IPS-NIHi11 (cell line): ENCODE data around the gene LDLRAD3.
"Not testable (repeated sequence)": the region's sequence is repeated elsewhere in the genome, so short reads cannot be mapped to it uniquely, and the experiment has no call there.

ENCODE experiments used
- DNase-seq: peaks from one replicate; pipeline ENCODE4 v3.0.0; 2012; ENCODE audit warnings: mixed read lengths, low spot score

LDLRAD3 gene

DNA sequence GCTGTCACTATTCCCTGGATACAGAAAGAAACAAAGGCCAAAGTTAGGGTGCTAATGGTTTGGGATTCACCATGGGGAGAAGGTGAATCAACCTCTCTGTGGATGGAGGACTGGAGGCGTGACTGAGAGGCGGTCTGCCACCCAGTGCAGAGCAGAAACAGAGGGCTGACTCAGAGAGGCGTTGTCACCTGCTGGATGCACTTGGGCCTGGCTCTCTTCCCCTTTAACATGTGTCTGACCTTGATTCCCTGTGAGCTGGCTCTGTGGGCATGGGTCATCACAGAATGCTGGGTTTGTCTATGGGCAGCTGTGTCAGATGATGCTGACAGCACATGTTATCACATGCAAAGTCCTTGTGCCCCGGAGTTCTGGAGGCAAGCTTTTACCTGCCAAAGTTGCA, 75.9 kb downstream of the LDLRAD3 start:
- no peak for DNase-seq

DNA sequence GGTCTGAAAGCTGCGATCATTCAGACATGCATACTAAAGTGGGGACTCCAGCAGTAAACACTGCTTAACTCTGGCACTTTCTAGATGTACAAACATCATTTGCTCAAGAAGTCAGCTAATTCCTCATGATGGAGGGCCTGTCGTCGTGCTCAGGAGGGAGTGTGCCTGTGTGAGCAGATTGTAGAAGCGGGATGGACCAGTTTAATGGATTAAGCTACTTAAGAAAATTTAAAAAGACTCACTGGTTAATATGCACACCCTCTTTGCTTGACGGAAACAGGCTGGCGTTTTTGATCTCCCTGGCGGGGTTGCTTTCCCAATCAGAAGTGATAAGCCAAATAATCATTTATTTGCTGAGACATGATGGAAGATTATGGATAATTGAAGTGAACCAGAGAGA, 79.0 kb downstream of the LDLRAD3 start:
- no peak for DNase-seq

- no peak for DNase-seq
Measured at GRCh38 chr11:36023922-36024321, 80.1 kb downstream of the LDLRAD3 start.

DNA sequence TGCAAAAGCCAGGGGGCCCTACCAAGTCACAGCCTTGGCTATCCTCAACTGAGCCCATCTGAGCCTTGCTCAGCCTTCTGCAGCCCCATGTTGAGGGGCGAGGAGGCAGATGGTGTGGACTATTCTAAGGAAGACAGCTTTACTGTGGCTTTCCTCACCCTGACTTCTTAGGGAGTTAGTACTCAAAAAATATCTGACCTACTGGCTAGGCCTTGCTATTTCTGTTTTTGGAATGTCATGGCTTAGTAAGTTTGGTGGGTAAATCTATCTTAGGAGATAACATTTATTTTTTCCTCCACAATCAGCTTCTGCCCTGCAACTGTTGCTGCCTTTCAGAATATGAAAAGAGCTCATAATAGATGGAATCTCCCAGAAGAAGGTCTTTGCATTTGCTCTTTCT, 80.9 kb downstream of the LDLRAD3 start:
- DNase-seq: no peak

DNA sequence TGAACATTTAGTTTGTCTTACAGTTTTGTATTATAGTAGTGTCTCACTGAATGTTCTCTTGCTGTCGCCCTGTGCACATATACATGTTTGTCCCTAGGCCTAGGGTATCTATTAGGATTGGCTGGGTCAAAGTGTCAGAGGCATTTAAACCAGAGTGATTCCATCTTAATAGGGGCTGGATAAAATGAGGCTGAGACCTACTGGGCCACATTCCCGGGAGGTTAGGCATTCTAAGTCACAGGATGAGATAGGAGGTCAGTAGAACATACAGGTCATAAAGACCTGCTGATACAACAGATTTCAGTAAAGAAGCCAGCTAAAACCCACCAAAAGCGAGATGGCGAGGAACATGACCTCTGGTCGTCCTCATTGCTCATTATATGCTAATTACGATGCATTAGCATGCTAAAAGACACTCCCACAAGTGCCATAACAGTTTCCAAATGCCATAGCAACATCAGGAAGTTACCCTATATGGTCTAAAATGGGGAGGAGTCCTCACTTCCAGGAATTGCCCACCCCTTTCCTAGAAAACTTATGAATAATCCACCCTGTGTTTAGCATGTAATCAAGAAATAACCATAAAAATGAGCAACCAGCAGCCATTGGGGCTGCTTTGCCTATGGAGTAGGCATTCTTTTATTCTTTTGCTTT, 82.6 kb downstream of the LDLRAD3 start:
- DNase-seq: no peak

- no peak for DNase-seq
Measured at GRCh38 chr11:36027731-36028130, 83.9 kb downstream of the LDLRAD3 start.

DNA sequence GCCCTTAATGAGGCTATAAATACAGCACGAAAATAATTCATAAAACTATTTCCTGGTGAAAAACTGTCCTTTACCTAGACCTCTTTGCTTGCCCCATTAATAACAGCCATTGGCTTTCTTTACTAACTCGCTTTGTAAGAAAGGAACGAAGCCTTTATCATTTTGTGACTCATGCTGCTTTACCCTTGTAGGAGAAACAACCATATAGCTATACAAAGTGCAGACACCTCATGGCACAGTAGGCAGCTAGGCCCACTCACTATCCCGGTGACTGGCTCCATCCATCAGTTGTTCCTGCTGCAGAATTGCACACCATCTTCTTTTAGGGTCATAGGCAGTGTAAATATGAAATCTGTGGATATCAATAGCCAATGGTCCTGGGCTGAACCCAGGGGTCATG, 85.8 kb downstream of the LDLRAD3 start:
- no peak for DNase-seq

- DNase-seq: no peak
Measured at GRCh38 chr11:36030731-36031281, 86.9 kb downstream of the LDLRAD3 start.

GRCh38 chr11:36033082-36033751, 89.4 kb downstream of the LDLRAD3 start:
- DNase-seq: peak; percentile 43

DNA sequence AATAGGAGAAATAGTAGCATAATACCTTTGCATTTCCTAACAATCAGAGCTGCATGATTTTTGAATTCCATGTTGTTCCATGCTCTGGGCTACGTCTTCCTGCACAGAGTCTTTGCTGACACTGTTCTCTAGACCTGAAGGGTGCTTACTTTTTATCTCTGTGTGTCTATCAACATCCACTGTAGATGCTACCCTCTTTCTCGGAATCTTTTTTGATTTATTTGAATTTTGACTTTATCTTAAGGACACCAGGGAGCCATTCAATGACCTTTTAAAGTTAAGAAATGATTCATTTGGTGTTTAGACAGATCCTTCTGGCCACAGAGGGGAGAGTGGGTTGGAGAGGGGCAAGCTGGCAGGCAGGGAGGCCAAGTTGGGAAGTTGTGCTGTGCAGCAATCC, 90.1 kb downstream of the LDLRAD3 start:
- DNase-seq: no peak

DNA sequence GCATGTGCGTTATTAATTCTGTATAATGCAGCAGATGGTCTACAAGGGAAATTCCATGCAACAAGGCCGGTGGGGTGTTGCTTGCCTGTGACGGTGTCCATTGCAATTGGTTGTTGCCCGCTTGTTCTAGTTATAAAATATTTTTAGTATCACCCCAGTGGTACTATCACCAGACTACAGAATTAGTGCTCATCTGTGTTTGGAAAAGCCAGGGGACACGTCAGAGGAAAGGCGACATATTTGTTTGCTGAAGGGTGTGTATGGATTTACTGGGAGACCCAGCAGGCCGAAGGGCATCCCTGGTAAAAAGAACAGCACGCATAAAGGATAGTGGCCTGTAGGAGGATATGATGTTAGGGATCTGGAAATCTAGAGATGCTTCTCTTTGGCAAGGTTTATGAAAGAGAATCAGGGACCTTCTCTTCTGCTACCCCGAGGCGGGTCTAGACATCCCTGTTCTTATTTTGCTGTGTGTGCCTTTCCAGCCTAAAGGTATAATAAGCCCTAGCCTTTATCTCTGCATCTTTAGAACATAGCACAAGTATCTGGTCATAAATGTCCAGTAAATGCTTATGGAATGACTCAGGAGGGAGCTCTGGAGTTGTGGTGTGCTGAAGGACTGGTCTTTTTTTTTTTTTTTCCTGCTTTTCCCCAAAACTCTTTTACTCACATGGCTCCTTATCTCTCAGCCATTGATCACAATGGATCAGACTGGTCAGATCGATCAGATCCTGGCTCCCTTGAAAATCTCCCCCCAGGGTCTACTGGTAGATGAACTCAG, 90.9 kb downstream of the LDLRAD3 start:
- DNase-seq: no peak

DNA sequence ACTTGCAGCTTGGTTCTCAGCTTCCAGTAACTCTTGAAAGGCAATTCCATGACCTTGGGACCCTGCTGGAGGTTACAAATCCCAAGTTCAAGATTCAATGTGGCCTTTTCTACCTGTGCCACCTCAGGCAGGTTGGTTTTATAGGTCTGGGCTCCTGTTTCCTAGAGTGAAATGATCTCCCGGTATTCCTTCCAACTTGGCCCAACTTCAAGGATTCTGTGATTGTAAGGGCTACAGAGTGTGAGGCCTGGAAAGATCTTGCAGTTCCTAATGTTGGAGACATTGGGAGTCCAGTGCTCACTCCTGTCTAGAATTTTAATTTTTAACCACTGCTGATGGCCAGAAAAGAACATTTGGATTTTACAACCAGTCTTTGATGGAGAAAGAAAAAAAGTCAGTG, 91.6 kb downstream of the LDLRAD3 start:
- no peak for DNase-seq

DNA sequence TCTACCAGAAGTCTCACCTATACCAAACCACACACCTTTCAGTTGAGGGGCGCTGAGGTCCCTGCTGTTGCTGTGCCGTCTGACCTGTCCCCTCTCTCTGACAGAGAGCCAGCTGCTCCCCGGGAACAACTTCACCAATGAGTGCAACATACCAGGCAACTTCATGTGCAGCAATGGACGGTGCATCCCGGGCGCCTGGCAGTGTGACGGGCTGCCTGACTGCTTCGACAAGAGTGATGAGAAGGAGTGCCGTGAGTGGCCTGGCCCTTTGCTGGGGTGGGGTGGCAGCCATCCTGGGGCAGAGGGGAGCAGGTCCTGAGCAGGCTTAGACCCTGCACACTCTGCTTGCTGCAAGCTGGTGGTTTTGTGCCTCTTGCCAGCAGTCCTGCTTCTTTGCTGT, 92.1 kb downstream of the LDLRAD3 start:
- no peak for DNase-seq

GRCh38 chr11:36037031-36037430, 93.2 kb downstream of the LDLRAD3 start:
- DNase-seq: no peak

DNA sequence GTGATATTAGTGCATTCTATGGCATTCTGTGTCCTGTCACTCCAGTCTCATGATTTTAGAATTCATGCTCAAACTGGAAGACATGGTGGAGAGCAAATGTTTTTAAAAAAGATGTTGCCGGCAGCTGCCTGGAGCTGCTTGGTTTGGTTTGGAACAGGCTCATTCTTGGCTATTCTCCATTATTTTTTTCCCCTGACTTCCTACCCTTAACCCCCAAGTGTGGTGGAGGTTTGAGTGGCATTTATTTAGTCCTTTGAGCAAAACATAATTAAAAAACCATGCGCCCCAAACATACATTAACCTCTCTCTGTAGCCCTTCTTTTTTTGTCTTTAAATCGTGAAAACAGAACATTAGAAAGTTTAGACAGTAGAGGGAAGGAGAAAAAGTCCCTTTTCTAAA, 94.7 kb downstream of the LDLRAD3 start:
- DNase-seq: no peak

DNA sequence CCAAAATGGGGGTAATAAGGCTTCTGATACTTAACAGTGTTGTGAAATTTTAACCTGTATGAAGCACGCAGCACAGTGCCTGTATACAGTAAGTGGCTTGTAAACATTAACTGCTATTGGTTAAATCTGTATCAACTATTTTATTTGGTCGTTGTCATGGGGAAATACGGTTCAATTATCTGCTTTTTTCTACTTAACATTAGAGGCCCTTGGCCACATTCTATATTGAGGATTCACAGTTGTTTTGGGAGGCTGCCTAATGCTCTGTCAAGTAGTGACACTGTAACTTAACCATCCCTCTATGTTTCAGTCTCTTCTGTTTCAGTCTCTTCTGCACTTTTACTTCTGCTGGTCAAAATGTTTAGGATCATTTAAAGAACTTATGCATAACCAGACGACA, 95.6 kb downstream of the LDLRAD3 start:
- no peak for DNase-seq

GRCh38 chr11:36041988-36042611, 98.2 kb downstream of the LDLRAD3 start:
- no peak for DNase-seq

DNA sequence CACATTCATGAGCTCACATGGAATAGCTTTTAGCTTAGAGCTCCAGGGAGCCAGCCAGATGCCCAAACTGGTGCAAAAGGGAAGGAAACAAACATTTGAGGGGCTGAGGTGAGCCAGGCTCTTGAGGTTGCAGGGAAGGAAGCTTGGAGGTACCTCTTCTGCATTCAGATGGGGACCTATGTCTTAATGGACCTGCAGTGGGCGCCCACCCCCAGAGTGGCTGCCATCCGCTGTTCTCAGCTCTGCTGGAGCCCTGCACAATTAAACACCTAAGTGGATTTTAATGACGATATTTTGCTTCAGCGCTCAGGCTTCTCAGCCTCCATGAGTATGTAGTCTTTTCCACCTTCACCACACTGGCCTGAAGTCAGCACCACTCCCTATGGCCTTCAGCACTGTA, 100.8 kb downstream of the LDLRAD3 start:
- no peak for DNase-seq

- DNase-seq: not testable (repeated sequence)
Measured at GRCh38 chr11:36045945-36046344, 102.1 kb downstream of the LDLRAD3 start.

- no peak for DNase-seq
Measured at GRCh38 chr11:36046932-36047331, 103.1 kb downstream of the LDLRAD3 start.

DNA sequence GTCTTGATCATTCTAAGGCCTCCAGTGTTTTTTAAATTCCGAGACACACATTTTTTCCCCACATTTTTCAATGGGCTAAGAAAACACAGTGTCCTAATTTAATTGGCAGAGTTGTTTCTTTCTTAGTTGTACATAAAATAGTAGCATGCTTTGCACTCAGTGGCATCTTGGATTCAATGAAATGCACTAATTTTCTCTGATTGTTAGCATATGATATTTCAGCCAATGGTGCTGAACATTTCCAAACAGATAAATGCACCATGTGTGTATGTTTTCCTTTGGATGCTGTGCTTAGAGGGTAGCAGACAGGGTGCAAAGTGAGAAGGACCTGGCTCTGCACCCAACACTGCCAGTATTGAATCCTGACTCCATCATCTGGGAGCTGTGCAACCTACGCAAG, 103.5 kb downstream of the LDLRAD3 start:
- no peak for DNase-seq

DNA sequence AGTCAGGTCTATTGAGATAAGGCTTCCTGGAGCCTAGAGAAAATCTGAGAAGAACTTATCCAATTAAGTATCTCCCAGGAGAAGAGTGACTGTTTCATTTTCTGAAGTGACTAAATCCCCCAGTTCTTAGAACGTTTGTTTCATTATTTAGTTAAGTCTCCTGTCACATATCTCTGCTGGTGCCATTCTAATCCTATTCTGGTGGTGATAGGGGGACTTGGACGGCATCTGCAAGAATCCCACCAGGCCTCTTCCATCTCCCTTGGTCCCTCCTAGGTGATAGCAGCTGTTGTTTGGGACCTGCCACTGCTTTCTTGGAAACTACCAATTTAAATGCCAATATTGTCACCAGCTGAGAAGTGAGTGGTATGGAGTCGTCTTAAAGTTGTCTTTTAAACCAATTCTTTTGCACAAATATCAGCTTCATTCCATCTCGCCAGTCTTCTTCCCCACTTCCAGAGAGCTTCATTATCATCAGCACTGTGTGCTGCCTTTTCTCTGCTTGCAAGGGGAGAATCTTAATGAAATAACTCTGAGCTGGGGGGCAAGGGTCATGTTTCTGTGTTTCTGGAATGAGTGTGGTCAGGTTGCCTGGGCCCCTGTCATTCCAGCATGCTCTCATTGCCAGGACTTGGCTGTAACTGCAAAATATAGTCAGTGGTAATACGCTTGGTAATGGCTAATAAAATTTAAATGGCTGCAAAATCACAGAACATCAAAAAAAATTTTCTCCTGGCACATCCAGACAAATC, 104.8 kb downstream of the LDLRAD3 start:
- DNase-seq: no peak
